Measurements from ENCODE around the gene SLC45A3. TPM values are rescaled to one million over a fixed set of nuclear protein-coding genes. Genes with fewer than 3 reads are reported as not detected.
A peak's percentile ranks its signal among the peaks of the same experiment; 100 is the strongest.

The SLC45A3 gene
- total and polyA plus RNA-seq, 2 of the 8 experiments (the other 6 are each of a cell fraction or from before 2014, with no cell fraction given) = 13.0 to 14.3 TPM

DNA sequence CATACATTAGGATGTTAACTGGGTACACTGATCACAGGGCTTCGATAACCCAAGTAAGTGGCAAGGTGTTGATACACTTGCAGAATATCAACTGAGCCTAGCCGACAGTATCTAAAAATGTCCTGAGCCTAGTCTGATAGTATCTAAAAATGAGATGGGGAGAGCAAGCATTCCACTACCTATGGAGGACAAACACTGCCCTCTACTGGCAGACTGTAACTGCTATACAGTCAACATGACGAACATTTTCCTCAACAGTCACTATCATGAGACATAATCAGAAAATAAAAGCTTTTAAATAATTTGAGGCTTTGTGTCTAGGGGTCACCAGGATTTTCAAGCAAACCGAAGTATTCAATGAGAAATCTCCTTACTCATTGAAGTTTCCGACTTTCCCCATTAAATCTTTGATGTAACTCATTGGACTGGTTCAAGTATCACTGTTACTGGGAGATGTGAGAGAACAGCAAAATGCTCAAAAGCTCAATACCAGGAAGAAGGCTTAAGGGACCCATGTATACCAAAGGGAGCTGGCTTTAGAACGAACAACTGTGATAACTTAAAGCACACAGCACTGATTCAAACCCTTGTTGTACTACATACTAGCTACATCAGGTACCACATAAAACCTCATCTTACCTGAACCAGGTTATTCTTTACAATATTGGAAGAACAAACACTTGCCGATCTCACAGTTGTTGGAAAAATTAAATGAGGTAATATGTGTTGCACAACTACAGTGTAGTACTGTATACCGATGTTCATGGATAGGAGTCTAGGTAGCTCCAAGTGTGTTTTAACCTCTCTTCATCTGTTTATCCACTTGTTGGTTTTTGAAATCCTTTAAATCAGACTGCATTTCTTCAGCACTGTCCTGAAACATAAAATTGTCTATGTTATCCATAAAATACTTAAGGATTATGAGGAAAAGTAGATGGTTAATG, 31.1 kb upstream of the SLC45A3 start:
- CTCF ChIA-PET (ENCODE audit: partially characterized antibody) = interaction anchor here (0.6 to 16.4 kb wide), 34 partner anchors 9 to 866 kb away, joined by 3 to 856 read pairs (median 4); partner anchors contain the start of genes PM20D1 and SLC45A3
- Histone ChIP-seq H4K5ac (ENCODE audit: insufficient read length, low read depth, low read length) (no peak overlapping the region), H3K23me2 (ENCODE audit: low read depth, low read length) (peaks cover 2% of the 10 kb centered on the region; the same call in 1 of the 2 replicates), H3K36me3 (ENCODE audit: control insufficient read depth in 2 of 4, insufficient read depth in 4 of 4, low read length in 3 of 4) (peaks cover 0 to 17% (median 10%) of the 10 kb centered on the region in 4 experiments; a peak in 7 of 8 replicates), H2AFZ (ENCODE audit: low read length) (no peak overlapping the region), H3K18ac (ENCODE audit: extremely low read depth, low read length) (no peak overlapping the region), H3K27ac (ENCODE audit: low read depth, low read length) (peak overlapping the region; percentile 12; the same call in 1 of the 2 replicates), H3K27me3 (replicated peaks in 1 of 4; ENCODE audit: control insufficient read depth in 3 of 4, extremely low read depth in 1 of 4, insufficient read depth in 3 of 4, low read length in 3 of 4) (no peaks in the 10 kb centered on the region), H3K4me3 (ENCODE audit: extremely low read depth in 1 of 4, insufficient read depth in 2 of 4, low read depth in 3 of 4, low read length in 4 of 4) (no peak overlapping the region), H3K9me3 (ENCODE audit: insufficient read depth in 2 of 2, low read depth in 1 of 2, low read length in 1 of 2) (no peaks in the 10 kb centered on the region), H2BK5ac (ENCODE audit: low read depth, low read length) (no peak overlapping the region), H4K91ac (replicated peaks; ENCODE audit: insufficient read length, low read length) (no peak overlapping the region), H3K4me1 (replicated peaks in 1 of 4; ENCODE audit: control insufficient read depth in 3 of 4, insufficient read depth in 4 of 4, low read length in 3 of 4) (peaks cover 0 to 3% (median 1%) of the 10 kb centered on the region in 4 experiments; a peak in 2 of 7 replicates), H3K56ac (replicated peaks; ENCODE audit: insufficient read length, low read depth, low read length) (no peak overlapping the region), H2BK12ac (ENCODE audit: low read depth, low read length) (no peak overlapping the region), H3K79me2 (ENCODE audit: control insufficient read depth in 1 of 2, insufficient read depth in 2 of 2, low read length in 2 of 2) (no peaks in the 10 kb centered on the region), H4K20me1 (replicated peaks in 1 of 2; ENCODE audit: control insufficient read depth in 1 of 2, insufficient read depth in 2 of 2, low read length in 2 of 2) (peaks cover 2 to 4% of the 10 kb centered on the region in 2 experiments), H3K14ac (ENCODE audit: insufficient read length) (no peak overlapping the region), H3K79me1 (ENCODE audit: low read depth, low read length) (no peaks in the 10 kb centered on the region), H3K9ac (replicated peaks in 1 of 4; ENCODE audit: extremely low read depth in 1 of 4, low read depth in 3 of 4, low read length in 3 of 4) (no peak overlapping the region), H3K4ac (replicated peaks; ENCODE audit: insufficient read length, low read depth, low read length) (no peak overlapping the region), H2BK20ac (ENCODE audit: low read length) (no peak overlapping the region), H2BK120ac (replicated peaks; ENCODE audit: low read depth, low read length) (no peak overlapping the region), H2BK15ac (ENCODE audit: low read length) (no peak overlapping the region), H2AK5ac (ENCODE audit: low read depth, low read length) (no peak overlapping the region), H4K8ac (ENCODE audit: extremely low read depth, insufficient read depth, low read length) (no peak overlapping the region), H3K23ac (ENCODE audit: insufficient read length) (no peak overlapping the region), H3K4me2 (ENCODE audit: insufficient read depth in 1 of 2, low read depth in 2 of 2, low read length in 2 of 2) (no peak overlapping the region)
- no peak for FAIRE-seq
- DNase-seq (ENCODE audit: low read depth in 1 of 2, low spot score in 2 of 2) = no peak
- 61% methylated on average over 8 of the region's 8 CpGs; no CpG with 5 or more reads in 1 of the 2 experiments for WGBS, 2 experiments (ENCODE audit: extremely low coverage in 1 of 2, insufficient coverage in 1 of 2, insufficient read length in 1 of 2, insufficient replicate concordance in 2 of 2, low coverage in 1 of 2, low lambda C conversion rate in 2 of 2, missing lambda C conversion rate in 1 of 2)
- POLR2A ChIA-PET (ENCODE audit: partially characterized antibody) = interaction anchor here (0.7 to 17.3 kb wide), 19 partner anchors 14 to 121 kb away, joined by 3 to 241 read pairs (median 4); partner anchors contain the start of genes ELK4 and SLC45A3
- TF ChIP-seq TCF12 (IDR thresholded peaks at IDR 0.05; ENCODE audit: low read depth, low read length) = no peak
- no peak for TF ChIP-seq CBX5 (IDR thresholded peaks at IDR 0.05; ENCODE audit: low read depth, low read length)
- TF ChIP-seq MAX (IDR thresholded peaks at IDR 0.05) = no peak
- TF ChIP-seq FOSL1 (IDR thresholded peaks at IDR 0.05; ENCODE audit: insufficient read depth, low read depth, low read length) = no peak
- TF ChIP-seq EGR1 (IDR thresholded peaks at IDR 0.05; ENCODE audit: borderline replicate concordance, low read depth, low read length) = no peak
- TF ChIP-seq TAF1 (IDR thresholded peaks at IDR 0.05; ENCODE audit: low read depth, low read length) = no peak
- no peak for TF ChIP-seq CTBP2 (IDR thresholded peaks at IDR 0.05; ENCODE audit: borderline replicate concordance, insufficient read depth, insufficient read length, low read length)
- TF ChIP-seq POLR2AphosphoS5 (IDR thresholded peaks at IDR 0.05; ENCODE audit: low read depth, low read length) = 0 out of 2 replicates have a peak, but pooled peaks have one; percentile 15
- no peak for TF ChIP-seq CHD2 (IDR thresholded peaks at IDR 0.05; ENCODE audit: low read length)
- peak; percentile 94 to 95 for TF ChIP-seq RAD21 (IDR thresholded peaks at IDR 0.05 in 1 of 2, conservative IDR thresholded peaks at IDR 0.05 in 1 of 2; ENCODE audit: low read depth in 2 of 2, low read length in 2 of 2)
- TF ChIP-seq GTF2F1 (IDR thresholded peaks at IDR 0.05; ENCODE audit: borderline replicate concordance, low read depth, low read length) = no peak

All from H1 (cell line).